HG02571 (cell line): ENCODE data around the gene EPHB2.

Source experiments
- ATAC-seq: cut with Tn5 transposase; IDR thresholded peaks from one replicate; pipeline ENCODE4 v1.9.1; 2021; ENCODE audit warnings: mild to moderate bottlenecking, moderate library complexity; ENCODE audit not compliant: unreplicated experiment

The EPHB2 gene

GRCh38 chr1:22777388-22778057, 66.9 kb downstream of the EPHB2 start:
- ATAC-seq = no peak

- ATAC-seq = no peak
These were observed 67.8 kb downstream of the EPHB2 start for GRCh38 chr1:22778408-22778807.

GRCh38 chr1:22778862-22779520, 68.4 kb downstream of the EPHB2 start:
- no peak for ATAC-seq

- no peak for ATAC-seq
These were observed 70.1 kb downstream of the EPHB2 start for GRCh38 chr1:22780696-22781095.

- no peak for ATAC-seq
These were observed 70.8 kb downstream of the EPHB2 start for GRCh38 chr1:22781483-22781882.

- ATAC-seq = no peak
These were observed 71.8 kb downstream of the EPHB2 start for GRCh38 chr1:22782406-22782805.

GRCh38 chr1:22784317-22784716, 73.7 kb downstream of the EPHB2 start:
- ATAC-seq = no peak

GRCh38 chr1:22784737-22785136, 74.1 kb downstream of the EPHB2 start:
- no peak for ATAC-seq

- no peak for ATAC-seq
These were observed 75.5 kb downstream of the EPHB2 start for GRCh38 chr1:22786101-22786500.

GRCh38 chr1:22786719-22787489, 76.3 kb downstream of the EPHB2 start:
- no peak for ATAC-seq

GRCh38 chr1:22787636-22788035, 77.0 kb downstream of the EPHB2 start:
- ATAC-seq = no peak

GRCh38 chr1:22788254-22788661, 77.6 kb downstream of the EPHB2 start:
- no peak for ATAC-seq

- ATAC-seq = no peak
These were observed 78.8 kb downstream of the EPHB2 start for GRCh38 chr1:22789356-22789994.

- ATAC-seq = no peak
These were observed 79.8 kb downstream of the EPHB2 start for GRCh38 chr1:22790232-22791008.

GRCh38 chr1:22791831-22792347, 81.2 kb downstream of the EPHB2 start:
- ATAC-seq = no peak

GRCh38 chr1:22792396-22793160, 81.9 kb downstream of the EPHB2 start:
- no peak for ATAC-seq

GRCh38 chr1:22793647-22794046, 83.0 kb downstream of the EPHB2 start:
- ATAC-seq = no peak

GRCh38 chr1:22794647-22795365, 84.2 kb downstream of the EPHB2 start:
- ATAC-seq = no peak

GRCh38 chr1:22795366-22795714, 84.7 kb downstream of the EPHB2 start:
- no peak for ATAC-seq
